ENCODE data around the gene DHFR.

Gene DHFR

GRCh38 chr5:80655231-80655774 is 520 bp upstream of the DHFR start:
- DNase-seq (ENCODE audit: low read depth) = no peak

GRCh38 chr5:80654054-80654390 is 761 bp downstream of the DHFR start:
- peak; percentile 4 for DNase-seq (ENCODE audit: low read depth)

- no peak for DNase-seq (ENCODE audit: low read depth)
Measured at GRCh38 chr5:80653502-80653901, 1.3 kb downstream of the DHFR start.

GRCh38 chr5:80646926-80647325 is 7.9 kb downstream of the DHFR start:
- DNase-seq (ENCODE audit: low read depth) = no peak

GRCh38 chr5:80644900-80645299 is 9.9 kb downstream of the DHFR start:
- DNase-seq (ENCODE audit: low read depth) = no peak

- no peak for DNase-seq (ENCODE audit: low read depth)
Measured at GRCh38 chr5:80641353-80641752, 13.4 kb downstream of the DHFR start.

- no peak for DNase-seq (ENCODE audit: low read depth)
Measured at GRCh38 chr5:80634193-80634592, 20.6 kb downstream of the DHFR start.

GRCh38 chr5:80632700-80633099 is 22.1 kb downstream of the DHFR start:
- no peak for DNase-seq (ENCODE audit: low read depth)

- DNase-seq (ENCODE audit: low read depth) = no peak
Measured at GRCh38 chr5:80631278-80632259, 23.2 kb downstream of the DHFR start.

- DNase-seq (ENCODE audit: low read depth) = no peak
Measured at GRCh38 chr5:80629281-80629680, 25.5 kb downstream of the DHFR start.

- no peak for DNase-seq (ENCODE audit: low read depth)
Measured at GRCh38 chr5:80625230-80625629, 29.6 kb downstream of the DHFR start.

- DNase-seq (ENCODE audit: low read depth) = no peak
Measured at GRCh38 chr5:80623999-80624398, 30.8 kb downstream of the DHFR start.

- DNase-seq (ENCODE audit: low read depth) = no peak
Measured at GRCh38 chr5:80622756-80623155, 32.0 kb downstream of the DHFR start.

- DNase-seq (ENCODE audit: low read depth) = no peak
Measured at GRCh38 chr5:80620211-80620610, 34.6 kb downstream of the DHFR start.

- DNase-seq (ENCODE audit: low read depth) = no peak
Measured at GRCh38 chr5:80619086-80619485, 35.7 kb downstream of the DHFR start.

GRCh38 chr5:80618438-80618837 is 36.3 kb downstream of the DHFR start:
- DNase-seq (ENCODE audit: low read depth) = no peak

GRCh38 chr5:80615266-80615914 is 39.4 kb downstream of the DHFR start:
- no peak for DNase-seq (ENCODE audit: low read depth)

- DNase-seq (ENCODE audit: low read depth) = no peak
Measured at GRCh38 chr5:80609692-80610091, 45.1 kb downstream of the DHFR start.

GRCh38 chr5:80608731-80609130 is 46.1 kb downstream of the DHFR start:
- DNase-seq (ENCODE audit: low read depth) = no peak

- no peak for DNase-seq (ENCODE audit: low read depth)
Measured at GRCh38 chr5:80607832-80608231, 47.0 kb downstream of the DHFR start.

- DNase-seq (ENCODE audit: low read depth) = no peak
Measured at GRCh38 chr5:80607343-80607742, 47.4 kb downstream of the DHFR start.

- no peak for DNase-seq (ENCODE audit: low read depth)
Measured at GRCh38 chr5:80600943-80601693, 53.7 kb downstream of the DHFR start.
